T-helper 2 cell (primary cell): Measurements from ENCODE around the gene TPSD1.
"Not testable (repeated sequence)": the region's sequence is repeated elsewhere in the genome, so short reads cannot be mapped to it uniquely, and the experiment has no call there.

Experiments used
- DNase-seq, 5 experiments: peaks; one replicate each; pipeline versions ENCODE4 v3.0.0 to v3.0.0-alpha.2; 2012 to 2022

TPSD1 gene

DNA sequence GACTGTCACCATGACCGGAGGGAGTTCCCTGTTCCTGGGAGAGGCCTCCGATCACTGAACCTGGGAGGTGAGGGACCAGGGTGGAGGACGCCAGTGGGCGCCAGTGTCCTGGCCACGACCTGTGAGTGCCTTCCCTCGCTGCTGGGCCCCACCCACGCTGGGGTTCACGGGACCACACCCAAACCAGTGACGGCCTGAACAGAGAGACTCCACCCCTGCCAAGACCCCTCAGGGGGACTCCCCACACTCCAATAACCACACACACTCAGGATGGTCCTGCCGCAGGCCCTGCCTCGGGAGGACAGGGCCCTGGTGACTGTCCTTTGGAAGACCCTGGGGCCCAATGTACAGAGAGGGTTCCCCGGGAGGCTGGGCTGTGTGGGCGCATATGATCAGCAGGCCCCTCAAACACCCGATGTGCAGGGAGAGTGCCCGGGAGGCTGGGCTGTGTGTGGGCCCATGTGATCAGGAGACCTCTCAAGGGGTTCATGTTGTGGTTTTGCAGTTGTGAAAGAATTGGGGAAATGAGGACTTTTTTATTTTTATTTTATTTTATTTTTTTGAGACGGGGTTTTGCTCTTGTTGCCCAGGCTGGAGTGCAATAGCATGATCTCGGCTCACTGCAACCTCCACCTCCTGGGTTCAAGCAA, 26.6 kb downstream of the TPSD1 start:
- no peak for DNase-seq

DNA sequence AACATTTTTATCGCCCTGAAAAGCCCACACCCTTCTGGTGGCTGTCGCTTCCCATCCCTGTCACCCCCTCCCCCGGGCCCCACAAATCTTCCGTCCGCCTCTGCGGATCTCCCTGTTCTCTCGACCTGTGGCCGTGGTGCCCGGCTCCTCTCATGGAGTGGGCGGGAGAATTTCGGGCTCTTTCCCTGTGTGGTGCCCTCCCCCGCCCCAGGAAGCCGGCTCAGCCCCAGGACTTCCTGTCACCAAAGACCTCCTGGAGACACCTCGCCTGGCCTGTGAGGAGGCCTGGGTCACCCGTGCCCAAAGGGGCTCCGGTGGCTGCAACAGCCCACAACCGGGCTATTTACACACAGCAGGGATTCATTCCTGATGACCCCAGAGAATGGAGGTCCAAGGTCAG, 27.4 kb downstream of the TPSD1 start:
- no peak for DNase-seq

- no peak for DNase-seq
Observed at GRCh38 chr16:1283996-1284616, 28.2 kb downstream of the TPSD1 start.

DNA sequence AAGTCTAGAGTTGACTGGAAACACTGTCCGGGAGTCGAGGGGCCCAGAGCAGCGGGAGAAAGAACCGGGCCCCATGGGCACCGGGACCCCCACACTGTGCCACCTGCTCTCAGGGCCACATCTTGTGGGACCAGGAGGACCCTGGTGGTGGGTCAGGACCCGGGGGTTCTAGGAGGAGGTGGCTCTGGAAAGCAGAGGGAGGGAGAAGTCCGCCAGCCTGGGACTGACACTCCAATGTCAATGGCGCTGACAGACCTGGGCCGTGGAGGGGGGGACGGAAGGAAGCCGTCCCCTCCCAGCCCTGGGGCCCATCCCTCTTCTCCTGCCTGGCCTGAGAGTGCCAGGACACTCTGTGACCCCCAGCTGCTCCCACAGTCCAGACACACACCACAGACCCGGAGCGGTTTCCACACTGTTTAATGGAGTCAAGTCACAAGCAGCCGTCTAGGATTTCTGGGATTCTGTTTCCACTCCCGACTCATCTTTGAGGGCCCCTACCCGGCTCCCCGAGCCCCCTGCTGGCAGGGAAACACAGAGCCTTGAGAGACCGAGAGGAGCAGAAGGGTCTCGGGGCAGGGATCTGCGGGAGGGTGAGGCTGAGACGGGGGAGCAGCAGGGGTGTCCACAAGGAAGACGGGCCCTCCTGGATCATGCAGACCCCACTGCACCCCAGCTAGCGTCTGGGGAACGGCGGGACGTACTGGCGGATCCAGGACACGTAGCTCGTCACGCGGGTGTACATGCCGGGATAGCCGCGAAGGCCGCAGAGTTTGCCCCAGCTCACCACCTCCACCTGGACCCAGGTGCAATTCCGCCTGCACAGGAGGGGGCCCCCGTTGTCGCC, 30.0 kb downstream of the TPSD1 start:
- DNase-seq, result no peak

GRCh38 chr16:1286513-1287094, 30.7 kb downstream of the TPSD1 start:
- DNase-seq, result no peak

DNA sequence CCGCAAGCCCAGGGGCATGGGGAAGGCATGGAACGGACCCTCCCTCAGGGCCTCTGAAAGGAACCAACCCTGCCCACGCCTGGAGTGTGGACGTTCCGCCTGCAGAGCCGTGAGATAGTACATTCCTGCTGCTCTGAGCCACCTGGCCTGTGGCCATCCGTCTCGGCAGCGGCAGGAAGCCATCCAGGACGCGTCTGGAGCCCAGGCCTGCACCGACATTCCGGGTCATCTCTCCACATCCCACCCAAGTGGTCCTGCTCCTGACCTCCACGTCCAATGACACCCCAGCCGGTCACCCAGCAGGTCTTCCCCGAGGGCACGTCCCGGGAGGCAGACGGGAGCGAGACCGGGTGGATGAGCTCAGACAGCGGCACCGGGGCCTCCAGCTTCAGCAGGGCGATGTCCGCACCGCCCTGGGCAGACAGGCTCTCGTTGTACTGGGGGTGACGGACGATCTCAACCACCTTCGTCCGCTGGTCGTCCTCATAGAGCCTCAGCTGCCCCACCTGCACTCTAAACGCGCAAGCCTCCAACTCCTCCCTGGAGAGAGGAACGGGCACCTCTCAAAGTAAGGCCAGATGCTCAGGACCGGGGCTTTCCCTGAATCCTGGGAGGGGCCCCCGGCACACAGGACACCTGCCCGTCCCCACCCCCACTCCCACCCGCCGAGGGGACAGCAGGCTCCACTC, 32.3 kb downstream of the TPSD1 start:
- DNase-seq, result no peak

DNA sequence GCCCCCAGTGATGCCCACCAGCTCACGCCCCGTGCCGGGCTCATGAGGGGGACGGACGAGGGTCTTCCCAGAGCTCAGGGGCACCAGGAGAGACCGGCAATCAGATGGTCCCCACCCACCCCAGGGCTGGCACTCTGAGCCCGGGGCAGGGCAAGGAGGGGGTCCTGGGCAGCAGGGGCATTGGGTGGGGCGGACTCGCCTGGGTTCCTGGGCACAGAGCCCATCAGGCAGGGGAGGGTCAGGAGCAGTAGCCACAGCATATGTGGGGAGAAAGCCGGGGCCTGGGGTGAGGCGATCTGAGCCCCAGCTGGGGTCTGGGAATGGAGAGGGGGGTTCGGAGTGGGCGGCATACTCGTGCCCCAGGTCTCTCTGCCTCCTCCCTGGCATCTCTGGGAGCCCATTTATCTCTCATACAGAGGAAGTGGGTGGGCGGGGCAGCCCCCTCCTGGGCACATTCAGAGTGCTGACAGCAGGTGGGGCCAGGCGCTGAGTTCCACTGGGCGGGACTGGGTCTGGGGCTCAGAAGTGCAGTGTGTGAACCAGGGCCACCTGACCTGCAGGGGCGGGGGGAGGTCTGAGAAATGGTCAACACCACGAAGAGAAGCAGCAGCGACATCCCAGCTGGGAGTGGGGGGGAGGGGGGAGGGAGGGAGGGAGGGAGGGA, 33.1 kb downstream of the TPSD1 start:
- DNase-seq, result no peak

DNA sequence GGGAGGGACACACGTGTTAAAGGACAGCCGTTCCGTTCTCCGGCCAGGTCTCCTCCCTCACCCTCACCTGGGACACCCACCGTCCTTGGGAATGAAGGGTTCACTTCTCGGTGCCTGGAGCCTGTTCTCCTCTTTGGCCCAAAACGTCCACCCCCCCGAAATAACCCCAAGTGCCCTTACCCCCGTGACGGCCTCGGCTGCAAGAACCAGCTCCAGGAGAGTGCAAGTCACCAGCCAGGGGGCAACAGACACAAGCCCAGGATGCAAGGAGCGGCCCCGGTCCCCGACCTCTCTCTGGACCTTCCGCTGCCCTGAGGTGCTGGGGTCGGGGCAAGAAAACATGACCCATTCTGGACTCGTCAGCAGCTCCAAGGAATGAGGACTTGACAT, 33.6 kb downstream of the TPSD1 start:
- no peak for DNase-seq

- no peak for DNase-seq
Observed at GRCh38 chr16:1290063-1290501, 34.2 kb downstream of the TPSD1 start.

GRCh38 chr16:1290860-1291575, 35.1 kb downstream of the TPSD1 start:
- no peak for DNase-seq

- no peak for DNase-seq
Observed at GRCh38 chr16:1291576-1291974, 35.7 kb downstream of the TPSD1 start.

DNA sequence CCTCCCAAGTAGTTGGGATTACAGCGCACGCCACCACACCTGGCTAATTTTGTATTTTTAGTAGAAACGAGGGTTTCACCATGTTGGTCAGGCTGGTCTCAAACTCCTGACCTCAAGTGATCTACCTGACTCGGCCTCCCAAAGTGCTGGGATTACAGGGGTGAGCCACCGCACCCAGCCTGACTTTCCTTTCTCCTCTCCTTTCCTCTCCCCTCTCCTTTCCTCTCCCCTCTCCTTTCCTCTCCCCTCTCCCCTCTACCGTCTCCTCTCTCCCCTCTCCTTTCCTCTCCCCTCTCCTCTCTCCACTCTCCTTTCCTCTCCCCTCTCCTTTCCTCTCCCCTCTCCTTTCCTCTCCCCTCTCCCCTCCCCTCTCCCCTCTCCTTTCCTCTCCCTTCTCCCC, 36.3 kb downstream of the TPSD1 start:
- not testable (repeated sequence) for DNase-seq

DNA sequence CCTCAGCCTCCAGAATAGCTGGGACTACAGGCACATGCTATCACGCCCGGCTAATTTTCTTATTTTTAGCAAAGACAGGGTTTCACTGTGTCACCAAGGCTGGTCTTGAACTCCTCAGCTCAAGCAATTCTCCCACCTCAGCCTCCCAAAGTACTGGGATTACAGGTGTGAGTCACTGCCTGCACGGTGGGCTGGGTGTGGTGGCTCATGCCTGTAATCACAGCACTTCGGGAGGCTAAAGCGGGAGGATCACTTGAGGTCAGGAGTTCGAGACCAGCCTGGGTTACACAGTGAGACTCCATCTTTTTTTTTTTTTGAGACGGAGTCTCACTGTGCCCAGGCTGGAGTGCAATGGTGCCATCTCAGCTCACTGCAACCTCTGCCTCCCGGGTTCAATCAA, 36.9 kb downstream of the TPSD1 start:
- not testable (repeated sequence) for DNase-seq

GRCh38 chr16:1293921-1294656, 38.2 kb downstream of the TPSD1 start:
- no peak for DNase-seq

GRCh38 chr16:1295465-1295864, 39.6 kb downstream of the TPSD1 start:
- no peak for DNase-seq

DNA sequence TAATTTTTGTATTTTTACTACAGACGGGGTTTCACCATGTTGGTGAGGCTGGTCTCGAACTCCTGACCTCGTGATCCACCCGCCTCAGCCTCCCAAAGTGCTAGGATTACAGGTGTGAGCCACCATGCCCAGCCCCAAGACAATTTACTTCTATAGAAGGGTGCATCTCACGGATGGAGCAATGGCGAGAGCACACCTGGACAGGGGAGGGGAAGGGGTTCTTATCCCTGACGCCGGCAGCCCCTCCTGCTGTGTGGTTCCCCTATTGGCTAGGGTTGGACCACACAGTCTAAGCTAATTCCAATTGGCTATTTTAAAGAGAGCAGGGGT, 40.8 kb downstream of the TPSD1 start:
- not testable (repeated sequence) for DNase-seq

DNA sequence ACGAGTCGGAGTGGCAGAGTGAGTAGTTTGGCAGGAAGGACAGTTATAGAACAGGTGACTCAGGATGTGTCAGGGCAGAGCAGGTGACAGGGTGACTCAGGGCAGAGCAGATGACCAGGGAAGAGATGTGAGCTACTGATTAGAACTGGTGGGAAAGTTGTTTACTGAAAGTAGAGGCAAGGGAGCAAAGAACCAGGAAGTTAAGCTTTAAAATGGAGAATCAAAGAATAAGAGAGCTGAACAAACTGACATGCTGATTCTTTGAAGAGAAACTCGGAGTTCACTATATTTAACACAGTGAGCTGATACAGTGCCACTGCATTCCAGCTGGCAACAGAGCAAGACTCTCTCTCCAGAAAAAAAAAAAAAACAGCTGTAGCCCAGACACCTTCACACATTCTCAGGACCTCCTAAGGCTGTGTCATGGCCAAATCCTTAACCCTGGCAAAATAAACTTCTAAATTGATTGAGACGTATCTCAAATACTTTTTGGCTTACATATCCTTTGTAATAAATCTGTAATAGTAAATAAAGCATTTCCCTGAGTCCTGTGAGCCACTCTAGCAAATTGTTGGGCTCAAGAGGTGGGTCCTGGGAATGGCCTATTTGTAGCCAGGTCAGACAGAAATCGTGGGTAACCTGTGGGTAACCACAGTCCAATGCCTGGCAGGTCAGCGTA, 41.3 kb downstream of the TPSD1 start:
- DNase-seq, result no peak

DNA sequence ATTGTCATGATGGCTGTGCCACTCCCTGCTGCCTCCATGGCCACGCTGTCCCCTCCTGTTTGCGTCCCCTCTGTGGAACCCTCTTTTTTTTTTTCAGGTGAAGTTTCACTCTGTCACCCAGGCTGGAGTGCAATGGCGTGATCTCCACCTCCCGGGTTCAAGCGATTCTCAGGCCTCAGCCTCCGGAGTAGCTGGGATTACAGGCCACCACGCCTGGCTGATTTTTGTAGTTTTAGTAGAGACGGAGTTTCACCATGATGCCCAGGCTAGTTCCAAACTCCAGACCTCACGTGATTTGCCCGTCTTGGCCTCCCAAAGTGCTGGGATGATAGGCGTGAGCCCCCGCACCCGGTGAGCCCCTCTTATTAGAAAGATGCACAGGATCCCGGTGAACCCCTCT, 42.5 kb downstream of the TPSD1 start:
- DNase-seq, result no peak

DNA sequence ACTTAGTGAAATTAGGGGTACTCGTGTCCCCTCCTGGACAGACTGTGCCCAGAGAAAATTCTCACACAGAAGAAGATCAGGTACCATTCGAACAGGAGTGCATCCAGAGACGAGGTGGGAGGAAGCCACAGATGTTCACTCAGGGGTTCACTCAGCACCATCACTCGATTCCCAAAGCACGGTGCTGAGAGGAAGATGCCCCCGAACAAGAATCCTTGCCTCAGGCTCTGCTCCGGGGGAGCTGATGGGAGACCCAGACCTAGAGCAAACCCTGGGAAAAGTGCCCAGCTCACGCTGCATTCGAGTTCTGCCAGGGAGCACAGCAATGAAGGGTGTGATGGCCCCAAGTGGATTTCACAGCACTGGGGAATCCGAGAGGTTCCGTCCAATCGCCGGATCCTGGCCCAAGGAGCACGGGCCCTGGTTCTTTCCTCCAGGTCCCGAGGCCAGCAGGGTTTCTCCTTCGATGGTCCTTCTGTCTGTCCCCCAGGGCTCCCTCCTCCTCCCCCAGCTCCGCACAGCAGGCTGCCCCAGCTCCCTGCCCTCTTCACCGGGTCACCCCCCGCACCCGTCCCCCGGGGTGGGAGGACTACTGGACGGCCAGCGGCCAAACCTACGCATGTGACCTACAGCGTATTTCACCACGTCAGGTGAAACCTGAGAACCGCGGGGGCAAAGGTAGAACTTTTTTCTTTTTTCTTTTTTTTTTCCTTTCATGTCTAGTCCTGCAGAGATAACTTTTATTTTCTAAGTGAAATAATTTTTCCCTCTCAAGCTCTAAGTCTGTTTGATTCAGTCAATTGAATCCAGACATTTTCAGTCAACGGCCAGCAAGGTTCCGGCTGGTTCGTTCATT, 43.4 kb downstream of the TPSD1 start:
- DNase-seq, result no peak

DNA sequence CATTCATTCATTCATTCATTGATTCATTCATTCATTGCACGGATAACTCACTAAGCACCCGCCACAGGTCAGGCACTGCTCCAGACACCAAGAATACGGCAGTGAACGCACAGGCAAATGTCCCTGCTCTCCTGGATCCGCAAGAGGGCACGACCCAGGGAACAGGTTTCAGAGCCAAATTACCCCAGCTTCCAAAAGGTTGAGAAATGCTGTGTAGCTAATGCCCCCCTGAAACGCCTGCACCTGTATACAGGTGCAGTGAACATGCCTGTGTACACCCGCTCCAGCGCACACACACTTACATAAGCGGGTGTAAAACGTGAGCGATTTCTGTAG, 44.0 kb downstream of the TPSD1 start:
- no peak for DNase-seq
